ENCODE data around the gene WWP2. TPM values are rescaled to one million over a fixed set of nuclear protein-coding genes. Genes with fewer than 3 reads are reported as not detected.

Gene WWP2
- total RNA-seq, 2 donors from 2014 or later: 34.8 to 78.8 TPM

- Histone ChIP-seq H3K27me3 (no peaks in the 10 kb centered on the region), H3K4me3 (no peak overlapping the region), H3K27ac (peak overlapping the region in 3 of 4 donors; percentile 76 to 88 (median 81)), H3K9me3 (peaks cover 0 to under 1% (median 0%) of the 10 kb centered on the region in 3 donors), H3K4me1 (peaks cover 74% of the 10 kb centered on the region), H3K36me3 (replicated peaks in 1 of 2; ENCODE audit: insufficient read depth in 1 of 2, low read depth in 2 of 2) (no peaks in the 10 kb centered on the region)
- ATAC-seq (no peak), DNase-seq (no peak)
- TF ChIP-seq CTCF (IDR thresholded peaks at IDR 0.05): no peak
- TF ChIP-seq POLR2A (IDR thresholded peaks at IDR 0.05): no peak
- WGBS, 2 donors: 82 to 90% methylated on average over 8 of the region's 8 CpGs
- intact Hi-C loops (cut with DNase I): no loop called here
Observed at GRCh38 chr16:69818891-69819545, 56.9 kb downstream of the WWP2 start.

GRCh38 chr16:69820926-69821541, 58.9 kb downstream of the WWP2 start:
- H3K4me3 ChIP-seq: no peak overlapping the region

GRCh38 chr16:69821844-69822173, 59.7 kb downstream of the WWP2 start:
- intact Hi-C loops (cut with DNase I): no loop called here
- 88 to 90% methylated on average over 6 of the region's 6 CpGs for WGBS, 2 donors
- Histone ChIP-seq H3K4me1 (peaks cover 82% of the 10 kb centered on the region), H3K9me3 (peaks cover 0 to 2% (median 0%) of the 10 kb centered on the region in 3 donors), H3K4me3 (no peak overlapping the region), H3K27me3 (no peaks in the 10 kb centered on the region), H3K27ac (peak overlapping the region in 3 of 4 donors; percentile 76 to 88 (median 81)), H3K36me3 (replicated peaks in 1 of 2; ENCODE audit: insufficient read depth in 1 of 2, low read depth in 2 of 2) (no peaks in the 10 kb centered on the region)
- ATAC-seq (no peak), DNase-seq (no peak)
- no peak for TF ChIP-seq CTCF (IDR thresholded peaks at IDR 0.05)
- TF ChIP-seq POLR2A (IDR thresholded peaks at IDR 0.05): no peak

More at GRCh38 chr16:69820926-69821541, 58.9 kb downstream of the WWP2 start:
- TF ChIP-seq CTCF (IDR thresholded peaks at IDR 0.05) (peak in 1 of 7 experiments; percentile 14), POLR2A (IDR thresholded peaks at IDR 0.05) (peak in 1 of 3 donors; percentile 40)
- H3K36me3 ChIP-seq (replicated peaks in 1 of 2; ENCODE audit: insufficient read depth in 1 of 2, low read depth in 2 of 2): no peaks in the 10 kb centered on the region
- H3K27ac ChIP-seq: peak overlapping the region; percentile 76 to 88 (median 79)
- WGBS, 2 donors: 16 to 30% methylated on average over 11 to 15 of the region's 15 CpGs
- intact Hi-C loops (cut with DNase I): no loop called here
- peaks cover 75% of the 10 kb centered on the region for H3K4me1 ChIP-seq
- peaks cover 0 to 2% (median 0%) of the 10 kb centered on the region in 3 donors for H3K9me3 ChIP-seq
- ATAC-seq (peak; percentile 52), DNase-seq (peak; percentile 62 to 77 (median 70))
- no peaks in the 10 kb centered on the region for H3K27me3 ChIP-seq

- peaks cover 88% of the 10 kb centered on the region for H3K4me1 ChIP-seq
- DNase-seq (no peak), ATAC-seq (no peak)
- H3K27me3 ChIP-seq: no peaks in the 10 kb centered on the region
- intact Hi-C loops (cut with DNase I): no loop called here
- no peak overlapping the region for H3K4me3 ChIP-seq
- H3K27ac ChIP-seq: peak overlapping the region in 3 of 4 donors; percentile 76 to 88 (median 81)
- WGBS, 2 donors: 79 to 83% methylated on average over 11 of the region's 11 CpGs
- H3K9me3 ChIP-seq: peaks cover 0 to 2% (median 0%) of the 10 kb centered on the region in 3 donors
- H3K36me3 ChIP-seq (replicated peaks in 1 of 2; ENCODE audit: insufficient read depth in 1 of 2, low read depth in 2 of 2): no peaks in the 10 kb centered on the region
- no peak for TF ChIP-seq POLR2A (IDR thresholded peaks at IDR 0.05)
- TF ChIP-seq CTCF (IDR thresholded peaks at IDR 0.05): no peak
Observed at GRCh38 chr16:69822174-69822935, 60.2 kb downstream of the WWP2 start.

All from body of pancreas (tissue), 4 donors.